GM12878 (cell line): ENCODE measurements around the gene ATP7B.

Experiments
- CTCF ChIP-seq, 3 experiments: IDR thresholded peaks in 2 of 3; conservative IDR thresholded peaks in 1 of 3; 2 replicates each; pipeline ENCODE4 v1.5.1; 2011; ENCODE audit warnings: low read depth in 3 of 3, low read length in 3 of 3, mild to moderate bottlenecking in 3 of 3, control low read depth in 2 of 3, moderate library complexity in 2 of 3, inconsistent platforms in 1 of 3, mixed read lengths in 1 of 3; ENCODE audit not compliant: control insufficient read depth in 2 of 3, insufficient read depth in 1 of 3; ENCODE audit errors: extremely low read depth in 1 of 3
- FOXK2 ChIP-seq: fragments of 450-650 bp; IDR thresholded peaks from 2 replicates; pipeline ENCODE4 v1.6.1; 2017; ENCODE audit warnings: mild to moderate bottlenecking, moderate library complexity
- NFIC ChIP-seq: IDR thresholded peaks from 2 replicates; pipeline ENCODE4 v1.6.1; 2012; ENCODE audit warnings: low read depth, mild to moderate bottlenecking, inconsistent platforms, low read length, moderate library complexity
- RELA ChIP-seq: fragments of 450-650 bp; IDR thresholded peaks from 2 replicates; pipeline ENCODE4 v1.8.0; 2014; ENCODE audit warnings: borderline replicate concordance; ENCODE audit not compliant: partially characterized antibody
- TARDBP ChIP-seq: IDR thresholded peaks from 2 replicates; pipeline ENCODE4 v1.6.1; 2016; ENCODE audit warnings: borderline replicate concordance
- TBL1XR1 ChIP-seq: IDR thresholded peaks from 2 replicates; pipeline ENCODE4 v1.6.1; 2012; ENCODE audit warnings: low read depth, low read length, improper control_type of control experiment
- USF2 ChIP-seq: IDR thresholded peaks from 2 replicates; pipeline ENCODE4 v1.6.1; 2011; ENCODE audit warnings: low read depth, low read length, improper control_type of control experiment, borderline replicate concordance
- ZNF217 ChIP-seq: fragments of 450-650 bp; IDR thresholded peaks from 2 replicates; pipeline ENCODE4 v1.6.1; 2017; ENCODE audit warnings: antibody characterized with exemption, mild to moderate bottlenecking
- ZNF274 ChIP-seq: IDR thresholded peaks from one replicate; pipeline ENCODE4 v1.8.0; 2011; ENCODE audit not compliant: insufficient read length, insufficient read depth
- TF ChIP-seq, protein P1 (sequence below): fragments of 450-650 bp; IDR thresholded peaks from 2 replicates; pipeline ENCODE4 v1.6.1; 2018; ENCODE audit warnings: borderline replicate concordance, mild to moderate bottlenecking; ENCODE audit not compliant: partially characterized antibody
- TF ChIP-seq, protein P2 (sequence below): fragments of 450-650 bp; IDR thresholded peaks from 2 replicates; pipeline ENCODE4 v1.6.1; 2014; ENCODE audit warnings: mild to moderate bottlenecking

DNA sequence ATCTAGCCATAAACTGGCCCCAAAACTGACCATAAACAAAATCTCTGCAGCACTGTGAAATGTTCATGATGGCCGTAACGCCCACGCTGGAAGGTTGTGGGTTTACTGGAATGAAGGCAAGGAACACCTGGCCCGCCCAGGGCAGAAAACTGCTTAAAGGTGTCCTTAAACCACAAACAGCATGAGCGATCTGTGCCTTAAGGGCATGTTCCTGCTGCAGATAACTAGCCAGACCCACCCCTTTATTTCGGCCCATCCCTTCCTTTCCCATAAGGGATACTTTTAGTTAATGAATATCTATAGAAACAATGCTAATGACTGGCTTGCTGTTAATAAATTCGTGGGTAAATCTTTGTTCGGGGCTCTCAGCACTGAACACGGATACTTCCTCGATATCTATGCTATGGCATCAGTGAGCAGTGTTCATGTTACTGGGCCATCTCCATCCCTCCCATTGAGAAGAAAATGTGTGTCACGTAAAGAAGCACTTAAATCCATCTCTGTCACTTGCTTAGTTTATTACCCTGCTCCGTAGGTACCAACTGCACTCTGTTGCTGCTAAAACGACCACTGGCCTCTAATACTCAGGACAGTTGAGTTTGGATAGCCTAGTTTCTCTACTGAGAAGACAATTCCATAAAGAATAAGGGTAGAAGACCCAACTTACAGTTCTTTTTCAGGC, 5.3 kb downstream of the ATP7B start:
- TF ChIP-seq RELA = no peak
- TF ChIP-seq, protein P1, sequence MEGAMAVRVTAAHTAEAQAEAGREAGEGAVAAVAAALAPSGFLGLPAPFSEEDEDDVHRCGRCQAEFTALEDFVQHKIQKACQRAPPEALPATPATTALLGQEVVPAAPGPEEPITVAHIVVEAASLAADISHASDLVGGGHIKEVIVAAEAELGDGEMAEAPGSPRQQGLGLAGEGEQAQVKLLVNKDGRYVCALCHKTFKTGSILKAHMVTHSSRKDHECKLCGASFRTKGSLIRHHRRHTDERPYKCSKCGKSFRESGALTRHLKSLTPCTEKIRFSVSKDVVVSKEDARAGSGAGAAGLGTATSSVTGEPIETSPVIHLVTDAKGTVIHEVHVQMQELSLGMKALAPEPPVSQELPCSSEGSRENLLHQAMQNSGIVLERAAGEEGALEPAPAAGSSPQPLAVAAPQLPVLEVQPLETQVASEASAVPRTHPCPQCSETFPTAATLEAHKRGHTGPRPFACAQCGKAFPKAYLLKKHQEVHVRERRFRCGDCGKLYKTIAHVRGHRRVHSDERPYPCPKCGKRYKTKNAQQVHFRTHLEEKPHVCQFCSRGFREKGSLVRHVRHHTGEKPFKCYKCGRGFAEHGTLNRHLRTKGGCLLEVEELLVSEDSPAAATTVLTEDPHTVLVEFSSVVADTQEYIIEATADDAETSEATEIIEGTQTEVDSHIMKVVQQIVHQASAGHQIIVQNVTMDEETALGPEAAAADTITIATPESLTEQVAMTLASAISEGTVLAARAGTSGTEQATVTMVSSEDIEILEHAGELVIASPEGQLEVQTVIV = no peak
- no peak for TF ChIP-seq TBL1XR1
- no peak for TF ChIP-seq ZNF217
- TF ChIP-seq NFIC = no peak
- TF ChIP-seq, protein P2, sequence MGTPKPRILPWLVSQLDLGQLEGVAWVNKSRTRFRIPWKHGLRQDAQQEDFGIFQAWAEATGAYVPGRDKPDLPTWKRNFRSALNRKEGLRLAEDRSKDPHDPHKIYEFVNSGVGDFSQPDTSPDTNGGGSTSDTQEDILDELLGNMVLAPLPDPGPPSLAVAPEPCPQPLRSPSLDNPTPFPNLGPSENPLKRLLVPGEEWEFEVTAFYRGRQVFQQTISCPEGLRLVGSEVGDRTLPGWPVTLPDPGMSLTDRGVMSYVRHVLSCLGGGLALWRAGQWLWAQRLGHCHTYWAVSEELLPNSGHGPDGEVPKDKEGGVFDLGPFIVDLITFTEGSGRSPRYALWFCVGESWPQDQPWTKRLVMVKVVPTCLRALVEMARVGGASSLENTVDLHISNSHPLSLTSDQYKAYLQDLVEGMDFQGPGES = no peak
- no peak for TF ChIP-seq TARDBP
- no peak for TF ChIP-seq USF2
- no peak for TF ChIP-seq FOXK2
- TF ChIP-seq CTCF (IDR thresholded peaks at IDR 0.05 in 2 of 3, conservative IDR thresholded peaks at IDR 0.05 in 1 of 3; ENCODE audit: control insufficient read depth in 2 of 3, extremely low read depth in 1 of 3, insufficient read depth in 1 of 3, low read depth in 3 of 3, low read length in 3 of 3) = no peak
- TF ChIP-seq ZNF274 = no peak
